ENCODE results near the gene CAMTA1.

The CAMTA1 gene

DNA sequence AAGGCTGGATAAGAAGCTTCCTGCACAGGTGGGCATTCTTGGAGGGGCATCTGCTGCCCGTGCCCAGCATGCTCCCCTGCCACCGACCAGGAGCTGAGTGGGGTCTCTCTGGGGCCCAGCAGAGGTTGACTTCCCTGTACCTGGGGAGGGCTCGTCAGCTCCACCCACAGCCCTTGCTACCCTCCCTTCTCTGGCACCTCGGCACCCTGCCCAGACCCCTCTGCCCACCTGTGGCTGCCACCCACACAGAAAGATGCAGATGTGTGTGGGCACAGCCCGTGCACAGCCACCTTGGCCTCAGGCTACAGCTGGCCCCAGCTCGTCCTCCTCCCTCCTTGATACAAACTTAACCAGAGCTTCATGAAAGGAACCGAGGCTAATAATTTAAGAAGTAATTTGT lies 744.7 kb downstream of the CAMTA1 start:
- DNase-seq (ENCODE audit: low read depth, low spot score), result no peak

DNA sequence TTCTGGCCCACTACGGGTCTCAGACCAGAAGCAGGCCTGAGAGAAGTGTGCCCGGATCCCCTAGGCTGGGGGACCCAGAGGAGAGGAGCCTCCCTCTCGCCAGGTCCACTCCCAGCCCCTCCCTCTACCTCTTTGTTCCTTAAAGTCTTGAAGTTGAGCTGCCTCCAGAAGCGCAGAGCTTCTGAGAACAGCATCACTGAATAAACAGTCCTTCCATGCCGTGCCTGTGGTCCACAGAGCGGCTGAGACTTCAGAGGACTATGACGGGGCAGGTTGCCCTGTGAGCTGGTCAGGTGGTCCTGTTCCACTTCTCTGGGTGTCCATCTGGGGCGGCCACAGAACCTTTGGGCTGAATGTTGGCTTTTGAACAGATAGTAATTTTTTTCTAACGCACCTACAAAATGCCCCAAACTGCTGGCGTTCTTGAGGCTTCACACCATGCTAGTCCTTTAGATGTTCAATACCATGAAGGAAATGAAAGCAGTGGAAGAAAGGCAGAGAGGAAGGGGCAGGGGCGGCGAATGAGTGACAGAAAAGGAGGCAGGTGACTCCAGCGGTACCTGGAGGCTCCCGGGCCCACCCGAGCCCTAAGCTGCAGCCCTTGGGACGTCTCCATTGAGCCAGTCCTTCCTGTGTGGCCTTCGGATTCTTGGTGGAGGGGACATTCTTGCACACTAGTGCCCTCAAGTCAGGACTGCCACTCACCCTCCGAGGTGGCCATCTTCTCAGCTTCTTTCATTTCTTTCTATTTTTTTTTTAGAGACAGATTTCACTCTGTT lies 746.5 kb downstream of the CAMTA1 start:
- DNase-seq (ENCODE audit: low read depth, low spot score), result no peak

DNA sequence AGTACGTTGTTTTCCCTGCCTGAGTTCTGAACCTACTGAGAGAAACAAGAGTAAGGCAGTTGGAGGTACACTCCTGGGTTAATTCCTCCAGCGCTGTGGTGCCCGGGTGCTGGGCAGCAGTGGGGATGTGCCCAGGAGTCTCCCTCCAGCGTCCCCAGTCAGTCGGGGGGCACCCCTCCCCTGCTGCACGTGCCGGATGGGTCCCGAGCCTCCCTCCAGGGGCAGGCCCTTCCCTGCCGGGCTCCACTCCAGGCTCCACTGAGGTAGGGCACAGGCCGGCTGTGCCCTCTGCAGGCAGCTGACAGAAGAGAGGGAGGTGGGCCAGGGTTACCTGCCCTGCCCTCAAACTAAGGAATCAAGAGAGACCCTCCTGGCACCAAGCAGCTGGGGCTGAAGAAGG lies 747.8 kb downstream of the CAMTA1 start:
- DNase-seq (ENCODE audit: low read depth, low spot score), result no peak

DNA sequence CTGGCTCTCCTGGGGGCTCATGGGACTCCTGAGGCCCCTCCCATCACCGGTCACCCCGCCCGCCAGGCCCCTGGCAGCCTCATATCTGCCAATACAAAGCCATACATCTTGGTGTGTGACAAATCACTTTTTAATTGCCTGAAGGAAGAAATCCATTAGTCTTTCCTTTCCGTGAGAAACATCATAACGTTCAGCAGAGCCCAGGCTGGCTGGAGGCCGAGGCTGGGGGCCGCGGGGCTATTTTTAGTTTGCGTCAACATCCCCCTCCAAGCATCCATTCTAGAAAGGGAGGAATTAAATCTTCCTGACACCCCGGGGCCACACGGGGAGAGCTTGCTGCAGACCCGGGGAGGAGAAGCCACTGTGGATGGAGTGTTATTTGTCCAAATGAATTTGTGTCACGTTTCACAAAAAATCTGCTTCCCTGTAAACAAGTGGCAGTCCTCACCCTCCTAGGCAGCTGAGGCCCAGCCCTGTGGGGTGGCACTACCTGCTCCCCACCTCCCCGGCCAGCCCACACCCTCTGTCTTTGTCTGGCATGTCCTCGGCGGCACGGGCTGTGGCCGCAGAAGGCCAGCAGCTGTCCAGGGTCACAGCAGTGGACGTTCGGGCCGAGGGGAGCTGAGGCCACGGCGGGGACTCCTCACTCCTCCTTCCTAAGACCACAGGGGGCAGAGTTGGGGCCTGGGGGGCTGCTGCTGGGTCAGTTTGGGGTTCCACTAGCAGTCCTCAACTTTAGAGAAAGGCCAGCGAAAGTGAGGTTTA lies 749.0 kb downstream of the CAMTA1 start:
- DNase-seq (ENCODE audit: low read depth, low spot score), result no peak

DNA sequence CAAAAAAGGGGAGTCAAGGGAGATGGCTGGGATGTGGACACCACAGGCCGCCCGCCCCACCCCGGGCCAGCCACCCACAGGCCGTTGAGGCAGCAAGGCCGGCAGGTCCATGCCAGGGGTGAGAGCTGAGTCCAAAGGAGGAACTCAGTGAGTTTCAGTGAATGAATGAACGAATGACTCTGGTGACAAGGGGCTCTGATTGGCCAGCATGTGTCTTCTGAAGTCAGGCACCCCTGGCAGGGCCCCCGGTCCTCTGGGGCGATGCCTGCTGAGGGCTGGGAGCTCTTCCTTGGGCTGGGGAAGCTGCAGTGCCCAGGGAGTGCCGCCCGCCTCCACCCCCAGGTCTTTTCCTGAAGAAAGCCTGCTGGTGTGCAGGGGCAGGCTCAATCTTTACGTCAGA lies 749.8 kb downstream of the CAMTA1 start:
- DNase-seq (ENCODE audit: low read depth, low spot score), result no peak

DNA sequence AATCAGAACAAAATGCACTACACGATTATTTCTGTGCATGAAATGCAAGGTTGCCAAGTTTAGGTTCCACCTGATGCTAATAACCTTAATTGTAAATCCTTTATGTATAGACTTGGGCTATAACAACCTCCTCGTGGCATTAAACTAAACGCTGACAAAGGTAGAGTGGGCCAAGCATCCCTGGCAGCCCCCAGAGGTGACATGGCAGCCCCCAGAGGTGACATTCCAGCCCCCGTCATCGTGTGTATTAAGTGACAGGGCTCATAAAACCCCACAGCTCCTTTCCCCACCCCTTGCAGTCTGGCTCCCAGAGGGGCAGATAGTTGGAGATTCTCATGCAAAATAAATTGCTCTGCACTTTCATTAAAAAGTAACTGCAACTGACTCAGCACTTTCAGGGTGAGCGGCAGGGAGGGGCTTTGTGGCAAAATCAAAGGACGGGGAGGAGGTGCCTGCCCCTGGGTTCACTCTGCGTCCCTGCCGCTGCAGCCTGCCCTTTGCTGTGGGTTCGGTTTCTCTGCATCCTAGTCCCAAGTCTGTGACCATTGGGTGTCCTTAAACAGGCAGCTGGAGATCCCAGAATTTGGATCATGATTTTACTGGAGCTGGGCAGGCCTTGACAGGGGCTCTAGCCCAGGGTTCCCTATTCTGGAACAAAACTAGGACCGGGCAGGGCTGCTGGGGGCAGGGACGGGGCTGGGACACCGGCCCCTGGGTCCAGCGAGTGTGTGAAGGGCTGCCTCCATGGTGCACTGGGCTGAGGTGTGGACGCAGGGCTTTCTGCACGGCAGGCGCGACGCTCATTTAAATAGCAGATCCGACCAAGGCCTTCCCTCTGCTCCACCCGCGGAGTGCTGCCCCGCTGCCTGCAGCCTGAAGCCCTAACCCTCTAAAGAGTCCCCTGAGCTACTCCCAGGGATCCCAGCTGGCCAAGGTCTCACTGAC lies 751.0 kb downstream of the CAMTA1 start:
- DNase-seq (ENCODE audit: low read depth, low spot score), result no peak

DNA sequence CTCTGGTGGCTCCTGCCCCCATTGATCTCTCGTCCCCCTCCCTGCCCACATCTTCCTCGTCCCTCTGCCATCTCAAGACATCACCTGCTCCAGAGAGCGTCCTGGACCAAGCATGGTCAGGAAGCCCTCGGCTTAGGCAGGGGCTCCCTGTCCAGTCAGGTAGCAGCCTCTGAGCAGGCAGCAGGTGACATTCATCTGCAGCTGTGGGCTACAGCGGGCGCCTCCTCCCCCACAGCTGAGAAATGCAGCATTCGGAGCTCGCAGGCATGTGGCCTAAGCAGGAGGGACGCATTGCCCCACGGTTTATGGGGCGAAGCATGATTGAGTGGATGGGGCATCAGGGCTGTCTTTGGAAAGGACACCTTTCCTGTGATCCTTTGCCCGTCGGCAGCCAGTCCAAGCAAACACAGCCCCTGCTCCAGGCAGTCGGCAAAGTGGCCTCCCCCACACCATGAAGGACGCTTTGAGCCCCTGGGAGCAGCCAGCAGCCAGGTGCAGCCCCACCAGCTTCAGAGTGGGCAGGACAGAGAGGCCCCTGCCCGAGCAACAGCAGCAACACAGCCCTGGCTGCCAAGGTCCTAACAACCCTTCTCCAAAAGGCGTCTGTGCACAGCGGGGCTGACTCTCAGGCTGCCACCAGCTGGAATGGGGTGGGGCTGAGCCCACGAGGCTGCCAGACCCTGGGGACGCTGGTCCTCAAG lies 751.8 kb downstream of the CAMTA1 start:
- DNase-seq (ENCODE audit: low read depth, low spot score), result no peak

DNA sequence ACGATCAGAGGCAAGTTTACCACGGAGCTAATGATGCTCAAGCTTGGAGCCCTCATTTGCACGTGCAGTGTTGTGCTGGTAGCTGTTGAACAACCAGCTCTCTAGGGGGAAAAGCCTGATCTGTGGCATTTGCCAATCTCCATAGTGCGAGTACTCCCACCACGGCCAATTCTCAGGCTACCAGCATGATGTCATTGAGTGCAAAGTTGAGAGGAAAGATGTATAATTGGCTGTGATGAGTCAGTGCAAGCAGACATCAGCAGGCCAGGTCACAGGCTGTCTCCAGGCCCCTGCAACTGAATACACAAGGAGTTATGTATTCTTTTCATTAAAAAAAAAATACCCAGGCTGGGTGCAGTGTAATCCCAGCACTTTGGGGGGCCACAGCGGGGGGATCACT lies 752.8 kb downstream of the CAMTA1 start:
- DNase-seq (ENCODE audit: low read depth, low spot score), result no peak

DNA sequence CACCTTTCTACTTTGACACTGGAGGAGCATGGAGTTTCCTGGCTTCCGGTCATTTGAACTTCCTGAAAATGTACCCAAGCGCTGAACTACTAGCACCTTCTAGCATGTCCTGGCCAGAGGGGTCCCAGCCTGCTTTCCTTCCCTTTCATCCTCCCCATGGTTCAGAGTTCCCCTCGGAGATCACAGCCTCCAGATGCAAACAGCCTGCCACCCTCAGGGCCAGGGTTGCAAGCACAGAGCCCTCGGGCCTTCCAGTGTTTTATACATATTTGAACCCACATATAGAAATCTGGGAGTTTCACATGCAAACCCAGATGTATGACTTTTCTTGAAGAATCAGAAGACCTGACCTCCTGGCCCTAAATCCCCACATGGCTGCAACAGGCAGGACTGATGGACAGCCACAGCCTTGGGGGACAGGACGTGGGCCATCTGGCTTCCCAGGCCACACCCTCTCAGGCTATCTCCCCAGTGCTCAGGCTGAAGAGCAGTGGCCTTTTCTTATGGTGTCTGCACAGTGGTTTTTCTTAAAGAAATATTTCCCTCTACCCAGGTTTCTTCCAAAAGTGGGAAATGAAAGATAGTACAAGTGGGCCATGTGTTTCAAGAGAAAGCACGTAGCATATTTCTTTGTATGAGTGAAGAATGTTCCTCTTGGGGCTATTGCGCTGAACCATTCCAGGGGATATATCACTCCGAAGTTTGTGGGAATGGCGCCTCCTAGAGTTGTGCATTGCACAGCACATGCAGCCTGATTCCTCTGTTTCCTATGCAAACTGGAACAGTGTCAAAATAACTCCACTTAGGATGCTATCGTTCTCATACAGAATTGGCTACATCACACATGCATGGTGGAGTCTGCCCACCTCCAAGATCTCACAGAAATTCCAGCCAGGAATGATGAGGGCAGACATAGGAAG lies 753.9 kb downstream of the CAMTA1 start:
- DNase-seq (ENCODE audit: low read depth, low spot score), result no peak

DNA sequence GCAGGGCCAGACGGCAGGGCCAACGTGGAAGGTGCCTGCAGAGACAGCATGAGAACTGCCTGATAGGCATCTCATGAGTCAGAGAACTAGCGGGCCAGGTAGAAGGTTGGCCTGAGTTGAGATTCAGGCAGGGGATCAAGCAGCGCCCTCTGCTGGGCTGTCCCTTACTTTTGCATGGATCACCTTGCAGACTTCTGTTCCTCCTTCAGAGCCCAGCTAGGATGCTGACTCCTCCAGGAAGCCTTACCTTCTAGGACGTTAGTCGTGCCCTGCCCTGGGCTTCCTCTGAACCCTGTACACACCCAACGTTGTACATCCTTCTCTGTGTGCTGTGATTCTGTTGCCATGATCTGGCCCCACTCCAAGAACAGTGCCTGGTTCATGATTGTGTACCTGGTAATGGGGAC lies 754.5 kb downstream of the CAMTA1 start:
- no peak for DNase-seq (ENCODE audit: low read depth, low spot score)

DNA sequence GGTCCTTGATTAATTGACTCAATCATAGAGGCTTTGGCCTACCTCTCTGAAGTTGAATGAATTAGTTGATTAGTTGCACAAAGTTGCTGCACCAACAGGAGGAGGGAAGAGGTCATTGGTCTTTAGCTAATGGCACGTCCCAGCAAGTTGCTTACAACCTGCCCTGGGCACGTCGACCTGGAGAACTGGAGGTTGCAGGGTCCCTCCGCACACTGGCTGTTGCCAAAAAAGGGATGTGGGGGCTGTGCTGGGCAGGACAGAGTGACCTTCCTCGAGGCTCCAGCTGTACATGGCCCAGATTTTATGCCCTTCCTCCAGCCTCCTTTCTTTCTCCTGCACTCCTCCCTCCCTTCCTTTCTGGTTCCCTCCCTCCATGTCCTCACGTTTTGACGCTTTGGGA lies 755.6 kb downstream of the CAMTA1 start:
- DNase-seq (ENCODE audit: low read depth, low spot score), result no peak

DNA sequence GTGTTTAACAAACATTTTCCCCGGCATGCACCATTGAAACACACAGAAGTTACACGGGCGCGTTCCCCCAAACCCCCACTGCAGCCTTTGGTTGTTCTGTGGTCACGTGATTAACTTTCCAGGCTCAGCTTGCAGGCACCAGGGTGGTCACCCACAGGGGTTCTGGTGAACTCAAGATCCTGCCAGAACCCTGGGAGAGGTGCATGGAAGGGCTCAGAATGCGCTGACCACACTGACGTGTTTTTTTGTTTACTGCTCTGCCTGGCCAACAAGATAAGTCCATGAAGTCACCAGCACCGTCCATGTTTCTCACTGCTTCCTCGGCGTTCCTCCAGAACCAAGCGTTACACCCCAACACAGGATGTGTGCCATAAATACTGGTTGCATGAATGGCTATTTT lies 756.4 kb downstream of the CAMTA1 start:
- DNase-seq (ENCODE audit: low read depth, low spot score), result no peak

DNA sequence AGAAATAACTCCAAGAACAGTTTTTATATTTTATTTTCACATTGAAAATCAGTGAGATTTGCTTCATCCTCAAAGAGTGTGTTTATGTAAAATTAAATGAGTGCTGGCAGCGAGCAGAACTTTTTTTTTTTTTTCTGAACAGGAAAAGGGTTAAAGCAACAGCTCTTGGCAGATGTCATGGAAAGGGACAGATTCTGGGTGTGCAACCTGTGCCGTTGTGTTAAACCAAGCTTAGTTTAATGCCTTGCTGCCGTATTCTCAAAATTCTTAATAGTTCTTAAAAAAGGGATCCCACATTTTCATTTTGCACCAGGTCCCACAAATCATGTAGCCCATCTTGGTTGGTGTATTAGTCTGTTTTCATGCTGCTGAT lies 758.5 kb downstream of the CAMTA1 start:
- DNase-seq (ENCODE audit: low read depth, low spot score), result no peak

DNA sequence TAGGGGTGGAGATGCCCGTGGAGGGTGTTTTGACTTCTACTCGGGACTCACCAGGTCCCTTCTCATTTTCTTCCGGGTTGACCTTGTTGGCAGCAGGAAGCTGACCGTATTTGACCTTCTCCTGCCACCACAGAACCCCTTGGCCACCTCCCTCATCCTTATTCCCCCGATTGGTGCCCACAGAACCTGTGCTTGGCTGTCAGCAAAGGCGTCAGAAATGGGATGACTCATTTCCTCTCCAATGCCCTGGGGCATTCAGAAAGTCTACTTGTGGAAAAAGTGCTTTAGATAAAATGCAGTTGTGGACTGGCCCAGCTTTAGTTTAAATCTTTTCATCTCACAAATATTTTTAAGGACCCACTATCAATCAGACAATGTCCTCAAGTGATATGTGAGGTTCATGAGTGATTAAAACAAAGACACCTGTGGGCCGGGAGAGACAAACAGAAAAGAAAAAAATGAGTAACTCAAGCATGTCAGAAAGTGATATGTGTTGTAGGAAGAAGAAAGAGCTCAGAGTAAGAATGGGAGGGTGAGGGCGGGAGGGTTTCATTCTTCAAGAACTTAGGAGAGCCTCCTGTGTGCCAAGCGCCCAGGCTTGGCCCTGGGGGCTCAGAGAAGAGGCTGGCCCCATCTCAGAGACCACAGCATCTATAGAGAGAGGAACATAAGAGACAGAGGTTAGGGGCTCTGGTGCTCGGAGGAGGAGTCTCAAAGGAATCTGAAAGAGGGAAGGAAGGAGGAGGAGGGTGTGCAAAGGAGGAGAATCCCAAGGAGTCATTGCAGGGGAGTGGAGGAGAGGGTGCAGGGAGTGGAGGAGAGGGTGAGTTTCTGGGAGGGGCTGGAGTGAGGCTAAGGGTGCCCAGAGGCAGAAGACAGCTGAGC lies 764.3 kb downstream of the CAMTA1 start:
- DNase-seq (ENCODE audit: low read depth, low spot score), result no peak

DNA sequence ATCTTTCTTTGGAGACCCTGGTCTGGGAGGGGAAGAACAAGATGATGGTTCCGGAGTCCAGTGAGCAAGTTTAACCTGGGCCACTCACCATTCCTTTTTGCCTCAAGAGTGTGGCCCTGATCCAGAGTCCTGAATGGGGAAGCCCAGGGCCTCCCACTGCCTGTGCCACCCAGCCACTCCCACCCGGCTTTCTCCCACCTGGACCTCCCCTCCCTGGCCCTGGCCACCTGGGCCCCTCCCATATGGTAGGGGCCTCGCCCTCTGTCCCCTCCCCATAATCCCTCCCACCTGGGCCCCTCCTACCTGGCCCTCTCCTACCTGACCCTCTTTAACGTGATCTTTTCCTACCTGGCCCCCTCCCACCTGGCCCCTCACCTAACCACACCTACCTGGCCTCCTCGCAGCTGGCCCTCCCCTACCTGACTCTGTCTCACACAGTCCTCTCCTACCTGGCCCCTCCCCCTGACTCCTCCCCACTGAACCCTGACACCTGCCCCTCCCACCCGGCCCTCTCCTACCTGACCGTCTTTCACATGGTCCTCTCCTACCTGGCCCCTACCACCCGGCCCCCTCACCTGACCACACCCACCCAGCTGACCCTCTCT lies 765.1 kb downstream of the CAMTA1 start:
- no peak for DNase-seq (ENCODE audit: low read depth, low spot score)

DNA sequence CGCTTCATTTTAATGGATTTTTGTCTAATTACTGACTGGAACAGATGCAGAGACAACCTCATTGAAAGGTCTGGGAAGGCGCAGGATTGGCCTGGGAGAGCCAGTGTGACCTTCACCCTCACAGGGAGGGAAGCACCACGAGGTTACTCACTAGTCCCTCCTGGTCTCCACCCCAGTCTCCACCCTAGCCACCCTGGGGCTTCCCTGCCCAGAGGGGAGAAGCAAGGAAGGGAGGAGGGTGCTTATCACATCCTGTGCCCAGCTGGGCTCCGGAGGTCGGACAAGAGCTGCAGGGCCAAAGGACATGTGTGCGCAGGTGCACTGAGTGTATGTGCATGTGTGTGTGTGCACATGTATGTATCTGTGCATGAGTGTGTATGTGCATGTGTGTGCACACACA lies 765.7 kb downstream of the CAMTA1 start:
- DNase-seq (ENCODE audit: low read depth, low spot score), result no peak

DNA sequence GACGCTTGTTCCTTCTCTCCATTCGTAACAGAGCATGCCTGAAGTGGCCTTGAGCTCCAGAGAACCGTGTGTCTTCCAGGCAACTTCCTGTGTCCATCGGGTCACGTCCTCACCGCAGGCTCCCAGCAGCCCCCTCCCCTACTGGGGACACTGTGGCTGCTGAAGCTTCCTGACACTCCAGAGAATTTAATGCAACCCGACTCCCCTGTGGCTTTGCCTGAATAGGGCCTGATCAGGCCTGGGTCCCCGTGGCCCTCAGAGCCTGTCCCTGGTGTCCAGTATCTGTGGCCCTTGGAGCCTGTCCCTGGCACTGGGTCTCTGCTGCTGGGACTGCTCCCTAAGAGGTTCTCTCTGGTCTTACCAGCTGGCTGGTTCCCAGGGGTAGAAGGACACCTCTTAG lies 766.2 kb downstream of the CAMTA1 start:
- DNase-seq (ENCODE audit: low read depth, low spot score), result no peak

DNA sequence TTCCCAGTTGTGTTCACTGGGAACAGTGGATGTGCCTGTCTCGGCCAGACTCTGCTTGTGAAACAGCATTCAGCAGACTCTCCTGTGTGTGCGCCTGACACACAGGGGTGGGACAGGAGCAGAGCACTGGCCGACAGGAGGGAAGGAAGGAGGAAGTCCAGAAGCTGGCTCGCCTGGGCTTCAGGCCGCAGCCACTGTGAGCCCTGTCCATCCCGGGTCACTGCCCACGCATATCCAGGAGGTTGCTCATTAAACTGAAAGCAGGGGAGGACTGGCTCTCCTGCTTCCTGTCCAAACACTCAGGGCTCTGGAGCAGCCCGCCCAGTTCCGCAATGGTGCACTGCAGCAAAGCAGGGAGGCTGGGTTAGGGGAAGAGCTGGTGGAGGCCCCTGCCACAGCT lies 767.1 kb downstream of the CAMTA1 start:
- no peak for DNase-seq (ENCODE audit: low read depth, low spot score)

DNA sequence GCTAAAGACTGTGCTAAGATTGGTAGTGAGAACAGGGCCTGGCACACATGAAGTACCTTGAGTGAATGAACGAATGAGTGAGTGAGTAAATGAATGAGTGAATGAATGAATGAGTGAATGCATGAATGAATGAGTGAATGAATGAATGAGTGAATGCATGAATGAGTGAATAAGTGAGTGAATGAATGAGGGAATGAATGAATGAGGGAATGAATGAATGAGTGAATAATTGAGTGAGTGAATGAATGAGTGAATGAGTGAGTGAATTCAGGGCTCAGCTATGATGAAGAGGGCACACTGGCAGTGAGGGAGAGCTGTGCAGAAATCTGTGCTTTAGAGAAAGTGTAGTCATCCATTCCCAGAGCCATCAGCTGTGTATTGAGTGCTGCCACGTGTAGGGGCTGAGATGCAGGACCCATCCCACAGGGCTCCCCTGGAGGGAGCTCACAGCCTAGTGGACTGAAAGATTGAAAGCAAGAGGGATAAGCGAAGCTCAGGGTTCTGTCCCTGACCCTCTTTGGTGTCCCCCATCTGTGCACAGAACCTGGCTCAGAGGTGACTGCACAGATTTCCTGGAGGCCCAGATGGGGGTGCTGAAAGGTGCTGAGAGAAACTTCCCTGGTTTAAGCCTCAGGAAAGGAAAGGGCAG lies 767.9 kb downstream of the CAMTA1 start:
- DNase-seq (ENCODE audit: low read depth, low spot score), result no peak
